ENCODE measurements around the gene SV2B. TPM values are rescaled to one million over a fixed set of nuclear protein-coding genes. Genes with fewer than 3 reads are reported as not detected.

SV2B gene
- total RNA-seq, 4 donors from 2014 or later: 1.4 to 6.4 (median 2.2) TPM

DNA sequence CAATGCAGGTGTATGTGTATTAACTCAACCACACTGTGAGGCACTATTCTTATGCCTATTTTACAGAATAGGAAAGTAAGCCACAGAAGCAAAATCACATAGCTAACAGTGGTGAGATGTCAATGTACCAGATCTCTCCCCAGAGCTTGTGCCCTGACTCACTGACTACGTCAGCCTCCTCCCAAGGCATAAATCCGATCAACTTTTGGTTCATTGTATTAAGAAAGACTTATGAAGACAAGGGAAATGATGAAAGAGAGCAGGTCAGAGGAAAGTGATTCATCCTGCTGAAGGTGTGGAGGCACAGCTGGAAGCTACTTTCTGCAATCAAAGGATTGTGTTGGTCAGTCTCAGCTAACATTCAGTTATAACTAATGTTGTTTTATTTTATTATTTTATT is 33.0 kb upstream of the SV2B start:
- TF ChIP-seq, protein P1, sequence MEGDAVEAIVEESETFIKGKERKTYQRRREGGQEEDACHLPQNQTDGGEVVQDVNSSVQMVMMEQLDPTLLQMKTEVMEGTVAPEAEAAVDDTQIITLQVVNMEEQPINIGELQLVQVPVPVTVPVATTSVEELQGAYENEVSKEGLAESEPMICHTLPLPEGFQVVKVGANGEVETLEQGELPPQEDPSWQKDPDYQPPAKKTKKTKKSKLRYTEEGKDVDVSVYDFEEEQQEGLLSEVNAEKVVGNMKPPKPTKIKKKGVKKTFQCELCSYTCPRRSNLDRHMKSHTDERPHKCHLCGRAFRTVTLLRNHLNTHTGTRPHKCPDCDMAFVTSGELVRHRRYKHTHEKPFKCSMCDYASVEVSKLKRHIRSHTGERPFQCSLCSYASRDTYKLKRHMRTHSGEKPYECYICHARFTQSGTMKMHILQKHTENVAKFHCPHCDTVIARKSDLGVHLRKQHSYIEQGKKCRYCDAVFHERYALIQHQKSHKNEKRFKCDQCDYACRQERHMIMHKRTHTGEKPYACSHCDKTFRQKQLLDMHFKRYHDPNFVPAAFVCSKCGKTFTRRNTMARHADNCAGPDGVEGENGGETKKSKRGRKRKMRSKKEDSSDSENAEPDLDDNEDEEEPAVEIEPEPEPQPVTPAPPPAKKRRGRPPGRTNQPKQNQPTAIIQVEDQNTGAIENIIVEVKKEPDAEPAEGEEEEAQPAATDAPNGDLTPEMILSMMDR (IDR thresholded peaks at IDR 0.05; ENCODE audit: low read depth): no peak

DNA sequence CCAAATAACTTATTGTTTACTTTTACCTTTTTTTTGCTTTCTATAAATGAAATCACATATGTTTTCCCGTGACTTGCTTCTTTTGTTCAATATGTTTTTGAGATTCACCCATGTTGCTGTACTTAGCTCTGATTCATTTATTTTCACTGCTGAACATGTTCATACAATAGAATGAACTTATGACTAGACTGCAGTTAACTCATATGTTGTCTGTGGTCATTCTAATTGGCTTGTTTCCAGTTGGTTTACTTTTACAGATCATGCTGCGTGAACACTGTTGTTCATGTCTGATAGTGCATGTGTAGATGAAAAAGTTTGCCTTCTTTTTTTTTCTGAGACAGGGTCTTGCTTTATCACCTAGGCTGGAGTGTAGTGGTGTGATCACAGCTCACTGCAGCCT is 31.6 kb upstream of the SV2B start:
- TF ChIP-seq, protein P1 (IDR thresholded peaks at IDR 0.05; ENCODE audit: low read depth): no peak

DNA sequence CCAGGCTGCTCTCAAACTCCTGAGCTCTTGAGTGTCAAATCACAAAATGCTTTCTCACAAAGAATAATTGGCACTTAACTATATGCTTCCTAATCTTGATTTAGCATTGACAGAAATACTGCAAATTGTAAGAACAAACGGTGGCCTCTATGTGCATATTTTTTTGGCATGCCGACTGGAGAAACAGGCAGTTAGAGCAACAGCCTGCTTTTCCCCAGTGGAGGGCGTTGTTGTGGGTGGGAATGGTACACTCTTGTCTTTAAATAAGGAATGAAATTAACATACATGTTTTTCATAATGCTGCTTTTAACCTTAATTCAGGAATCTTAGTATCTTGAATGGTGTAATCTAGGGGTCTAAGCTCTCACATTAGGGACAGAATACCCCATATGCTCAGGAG is 31.1 kb upstream of the SV2B start:
- TF ChIP-seq, protein P1 (IDR thresholded peaks at IDR 0.05; ENCODE audit: low read depth): no peak

DNA sequence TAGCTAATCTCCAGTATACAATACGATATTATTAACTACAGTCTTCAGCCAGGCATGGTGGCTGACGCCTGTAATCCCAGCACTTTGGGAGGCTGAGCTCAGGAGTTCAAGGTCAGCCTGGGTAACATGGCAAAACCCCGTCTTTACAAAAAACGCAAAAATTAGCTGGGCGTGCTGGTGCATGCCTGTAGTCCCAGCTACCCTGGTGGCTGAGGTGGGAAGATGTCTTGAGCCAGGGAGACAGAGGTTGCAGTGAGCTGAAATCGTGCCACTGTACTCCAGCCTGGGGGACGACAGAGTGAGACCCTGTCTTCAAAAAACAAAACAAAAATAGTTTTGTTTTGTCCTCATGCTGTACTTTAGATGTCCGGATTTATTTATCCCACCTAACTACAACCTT is 29.2 kb upstream of the SV2B start:
- TF ChIP-seq, protein P1 (IDR thresholded peaks at IDR 0.05; ENCODE audit: low read depth): no peak

DNA sequence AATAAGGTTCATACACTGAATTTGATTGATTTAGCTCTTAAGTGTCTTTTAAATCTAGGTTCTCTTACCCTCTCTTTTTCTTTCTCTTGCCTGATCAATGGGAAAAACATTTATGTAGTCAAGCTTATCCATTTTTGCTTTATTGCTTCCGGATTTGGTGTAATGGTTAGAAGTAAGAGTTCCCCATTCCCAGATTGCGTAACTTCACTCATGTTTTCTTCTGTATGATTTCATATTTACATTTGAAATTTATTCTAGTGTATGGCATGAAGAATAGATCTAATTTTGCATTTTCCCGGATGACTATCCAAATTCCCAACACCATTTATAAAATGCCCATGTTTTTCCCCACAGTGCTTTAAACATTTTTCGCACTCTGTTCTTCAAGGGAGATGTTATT is 27.9 kb upstream of the SV2B start:
- TF ChIP-seq, protein P1 (IDR thresholded peaks at IDR 0.05; ENCODE audit: low read depth): no peak

DNA sequence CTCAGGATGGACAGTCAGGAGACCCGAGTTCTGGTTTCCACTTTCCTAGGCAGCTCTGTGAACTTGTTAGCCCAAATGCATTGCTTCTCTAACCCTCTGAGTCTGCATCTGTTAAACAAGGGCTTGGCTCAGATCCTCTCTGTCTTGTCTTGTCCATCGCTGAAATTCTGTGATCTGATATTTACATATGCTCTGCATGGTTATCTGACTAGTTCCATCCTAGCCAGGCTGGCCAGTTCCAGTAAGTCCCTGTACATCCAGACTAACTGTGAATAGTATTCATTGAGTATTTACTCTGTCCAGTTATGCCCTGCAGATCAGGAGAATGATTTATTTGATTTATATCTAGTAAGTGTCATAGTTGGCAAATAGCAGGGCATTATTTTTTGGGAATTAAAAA is 27.0 kb upstream of the SV2B start:
- TF ChIP-seq, protein P1 (IDR thresholded peaks at IDR 0.05; ENCODE audit: low read depth): no peak

DNA sequence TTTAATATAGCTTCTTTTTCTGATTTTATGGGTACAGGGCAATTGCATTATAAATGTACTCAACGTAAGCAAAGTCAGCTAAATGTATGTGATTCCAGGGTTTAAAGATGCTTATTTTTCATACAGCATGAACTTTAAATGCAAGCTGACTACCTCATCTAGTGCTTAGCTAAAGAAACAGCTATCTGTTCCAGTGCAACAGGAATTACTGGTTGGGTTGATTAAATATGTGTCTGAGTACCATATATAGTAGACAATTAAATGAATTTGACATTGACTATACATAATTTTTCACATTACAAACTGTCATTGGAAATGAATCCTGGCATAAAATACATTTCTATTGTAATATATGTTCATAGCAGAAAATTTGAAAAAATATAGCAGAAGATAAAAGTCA is 26.3 kb upstream of the SV2B start:
- TF ChIP-seq, protein P1 (IDR thresholded peaks at IDR 0.05; ENCODE audit: low read depth): no peak

Data from subcutaneous adipose tissue (tissue), 4 donors.